Adrenal gland (tissue), 5 donors: ENCODE results near the gene LYZL6.

ENCODE experiments used
- POLR2A ChIP-seq, 2 donors: fragments of 450-650 bp; IDR thresholded peaks; one replicate each; pipeline ENCODE4 v1.6.1; 2017; ENCODE audit warnings: antibody characterized with exemption in 2 of 2, mild to moderate bottlenecking in 2 of 2, moderate library complexity in 1 of 2
- TF ChIP-seq, protein P1 (sequence below), 6 experiments: fragments of 450-650 bp in 4 of 6; fragments of 200-600 bp in 2 of 6; sonication (generic) in 1 of 6; IDR thresholded peaks; 1 replicate in 5 of 6; 2 replicates in 1 of 6; pipeline versions ENCODE4 v1.5.1 to v1.8.0; 2016 to 2021; ENCODE audit warnings: antibody characterized with exemption in 6 of 6, mild to moderate bottlenecking in 2 of 6, moderate library complexity in 1 of 6
- donor health status: DM: no; HTN: no; CAD: no.

- TF ChIP-seq, protein P1, sequence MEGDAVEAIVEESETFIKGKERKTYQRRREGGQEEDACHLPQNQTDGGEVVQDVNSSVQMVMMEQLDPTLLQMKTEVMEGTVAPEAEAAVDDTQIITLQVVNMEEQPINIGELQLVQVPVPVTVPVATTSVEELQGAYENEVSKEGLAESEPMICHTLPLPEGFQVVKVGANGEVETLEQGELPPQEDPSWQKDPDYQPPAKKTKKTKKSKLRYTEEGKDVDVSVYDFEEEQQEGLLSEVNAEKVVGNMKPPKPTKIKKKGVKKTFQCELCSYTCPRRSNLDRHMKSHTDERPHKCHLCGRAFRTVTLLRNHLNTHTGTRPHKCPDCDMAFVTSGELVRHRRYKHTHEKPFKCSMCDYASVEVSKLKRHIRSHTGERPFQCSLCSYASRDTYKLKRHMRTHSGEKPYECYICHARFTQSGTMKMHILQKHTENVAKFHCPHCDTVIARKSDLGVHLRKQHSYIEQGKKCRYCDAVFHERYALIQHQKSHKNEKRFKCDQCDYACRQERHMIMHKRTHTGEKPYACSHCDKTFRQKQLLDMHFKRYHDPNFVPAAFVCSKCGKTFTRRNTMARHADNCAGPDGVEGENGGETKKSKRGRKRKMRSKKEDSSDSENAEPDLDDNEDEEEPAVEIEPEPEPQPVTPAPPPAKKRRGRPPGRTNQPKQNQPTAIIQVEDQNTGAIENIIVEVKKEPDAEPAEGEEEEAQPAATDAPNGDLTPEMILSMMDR (IDR thresholded peaks at IDR 0.05) = no peak
- TF ChIP-seq POLR2A (IDR thresholded peaks at IDR 0.05) = no peak
These were observed 52.2 kb downstream of the LYZL6 start for GRCh38 chr17:35891269-35891668.
